Pancreas (tissue), 10 donors: Measurements from ENCODE around the gene SERPINH1. TPM values are rescaled to one million over a fixed set of nuclear protein-coding genes. Genes with fewer than 3 reads are reported as not detected.
A peak's percentile ranks its signal among the peaks of the same experiment; 100 is the strongest.

ENCODE experiments used
- ATAC-seq, 4 donors: fragments of 200-7000 bp; cut with Tn5 transposase; one replicate each; pipeline versions ENCODE4 v1.8.0 to v1.9.1; 2020; ENCODE audit warnings: mild to moderate bottlenecking in 4 of 4, moderate library complexity in 4 of 4
- DNase-seq, 6 donors: peaks; one replicate each; pipeline ENCODE4 v3.0.0-alpha.2; 2020
- FAIRE-seq: peaks from 2 replicates; lab custom pipeline; 2012; peaks lifted over from hg19 to GRCh38; lab: Jason Lieb, UNC
- H3K27ac ChIP-seq, 4 donors: fragments of 200-600 bp; sonication (generic); 1 replicate in 3 of 4; 2 replicates in 1 of 4; pipeline versions ENCODE4 v1.5.0 to v1.8.0; 2020
- H3K27me3 ChIP-seq, 4 donors: fragments of 200-600 bp; one replicate each; pipeline ENCODE4 v1.8.0; 2021
- H3K36me3 ChIP-seq, 3 donors: fragments of 200-600 bp; sonication (generic) in 1 of 3; one replicate each; pipeline versions ENCODE4 v1.5.0 to v1.8.0; 2020 to 2021
- H3K4me1 ChIP-seq, 3 donors: fragments of 200-600 bp; one replicate each; pipeline ENCODE4 v1.8.0; 2021
- H3K4me3 ChIP-seq, 4 donors: fragments of 200-600 bp; sonication (generic) in 2 of 4; one replicate each; pipeline versions ENCODE4 v1.5.0 to v1.8.0; 2020 to 2021
- H3K9me3 ChIP-seq, 4 donors: fragments of 200-600 bp; one replicate each; pipeline ENCODE4 v1.8.0; 2021
- CTCF ChIP-seq, 4 donors: fragments of 200-600 bp; sonication (generic) in 3 of 4; IDR thresholded peaks; one replicate each; pipeline versions ENCODE4 v1.5.0 to v1.8.0; 2021; ENCODE audit warnings: antibody characterized with exemption in 4 of 4
- WGBS, 2 donors: extraction: QIAGEN DNeasy Blood & Tissue Kit; methylation state at CpG; one replicate each; pipeline ENCODE4 v1.1.7; 2013; 5-methylcytosine and 5-hydroxymethylcytosine counted together
- intact Hi-C, 3 donors: fragments of 100-400 bp; cut with DNase I; formaldehyde crosslinking; loops; one replicate each; pipeline versions ENCODE4 v1.11.1 to v1.14.2; 2022
- polyA plus RNA-seq, 2 donors: library from polyadenylated mRNA; stranded (reverse); fragments of 200-250 nt; gene quantifications; one replicate each; pipeline ENCODE4 v1.2.3, GENCODE V29; 2013
- total RNA-seq, 6 donors: library from RNA; stranded (reverse); fragmentation: NEBNext Ultra II Directional in 4 of 6; extraction: Animal tissue kit (Norgen Biotek cat#: 25700) in 4 of 6; gene quantifications; one replicate each; pipeline versions ENCODE4 v1.2.1 to v1.2.4, GENCODE V29; 2021 to 2023
- donor health status: healthy with polysubstance abuse.
- donor health status: DM: no; HTN: no; CAD: no; lungs with moderate emphysema.
- donor health status: DM: no; HTN: no; CAD: no.
- donor health status: control.
- donor health status: control.
- donor health status: Bipolar disorder and iron deficiency.
- donor health status: DM: yes; HTN: yes; CAD: no.
- donor health status: DM: no; HTN: no; CAD: no.
- donor health status: DM: no; HTN: no; CAD: no.
- donor health status: DM: yes; HTN: yes; CAD: no.

Gene SERPINH1
- total and polyA plus RNA-seq, 8 donors, result 9.3 to 87.7 (median 21.1) TPM

- H3K36me3 ChIP-seq, result no peaks in the 10 kb centered on the region
- TF ChIP-seq CTCF (IDR thresholded peaks at IDR 0.05), result no peak
- no peak overlapping the region for H3K27ac ChIP-seq
- no peaks in the 10 kb centered on the region for H3K4me1 ChIP-seq
- no peaks in the 10 kb centered on the region for H3K27me3 ChIP-seq
- FAIRE-seq, result no peak
- no peak for DNase-seq
- no peaks in the 10 kb centered on the region for H3K9me3 ChIP-seq
- no peak overlapping the region for H3K4me3 ChIP-seq
- intact Hi-C loops, result loop anchor here (2.0 to 10.0 kb wide), 4 partner anchors 84 to 246 kb away; no protein-coding TSS in a partner anchor
- ATAC-seq, result no peak
- WGBS, 2 donors, result 65 to 85% methylated on average over 3 of the region's 3 CpGs
Observed at GRCh38 chr11:75530577-75530976, 31.5 kb upstream of the SERPINH1 start.

GRCh38 chr11:75531325-75531724 is 30.7 kb upstream of the SERPINH1 start:
- intact Hi-C loops, result loop anchor here (2.0 to 10.0 kb wide), 4 partner anchors 85 to 247 kb away; no protein-coding TSS in a partner anchor

GRCh38 chr11:75532200-75533048 is 29.6 kb upstream of the SERPINH1 start:
- Histone ChIP-seq H3K9me3 (no peaks in the 10 kb centered on the region), H3K4me3 (no peak overlapping the region), H3K27me3 (no peaks in the 10 kb centered on the region), H3K27ac (no peak overlapping the region), H3K36me3 (no peaks in the 10 kb centered on the region), H3K4me1 (no peaks in the 10 kb centered on the region)
- peak; percentile 66 to 85 (median 80) for TF ChIP-seq CTCF (IDR thresholded peaks at IDR 0.05)
- intact Hi-C loops, result loop anchor here (5.0 to 10.0 kb wide), 3 partner anchors 88 to 248 kb away; no protein-coding TSS in a partner anchor
- peak in 5 of 6 donors; percentile 27 to 83 (median 64) for DNase-seq
- no peak for FAIRE-seq
- ATAC-seq, result peak; percentile 35 to 96 (median 84)
- 39 to 41% methylated on average over 7 of the region's 7 CpGs for WGBS, 2 donors

More at GRCh38 chr11:75531325-75531724, 30.7 kb upstream of the SERPINH1 start:
- DNase-seq (peak in 1 of 6 donors; percentile 69), ATAC-seq (no peak), FAIRE-seq (no peak)
- H3K9me3 ChIP-seq, result no peaks in the 10 kb centered on the region
- H3K27me3 ChIP-seq, result no peaks in the 10 kb centered on the region
- no peak overlapping the region for H3K4me3 ChIP-seq
- no peaks in the 10 kb centered on the region for H3K36me3 ChIP-seq
- no peaks in the 10 kb centered on the region for H3K4me1 ChIP-seq
- 72 to 82% methylated on average over 4 of the region's 4 CpGs for WGBS, 2 donors
- TF ChIP-seq CTCF (IDR thresholded peaks at IDR 0.05), result no peak
- no peak overlapping the region for H3K27ac ChIP-seq

GRCh38 chr11:75533896-75534258 is 28.2 kb upstream of the SERPINH1 start:
- ATAC-seq, result no peak
- Histone ChIP-seq H3K4me3 (no peak overlapping the region), H3K4me1 (no peaks in the 10 kb centered on the region), H3K27me3 (no peaks in the 10 kb centered on the region), H3K36me3 (no peaks in the 10 kb centered on the region), H3K27ac (no peak overlapping the region), H3K9me3 (no peaks in the 10 kb centered on the region)
- DNase-seq, result no peak
- intact Hi-C loops, result loop anchor here (5.0 to 10.0 kb wide), 3 partner anchors 89 to 249 kb away; no protein-coding TSS in a partner anchor
- FAIRE-seq, result no peak
- WGBS, 2 donors, result 69 to 76% methylated on average over 1 of the region's 1 CpG
- TF ChIP-seq CTCF (IDR thresholded peaks at IDR 0.05), result no peak
